HG03097 (cell line): Measurements from ENCODE around the gene BET1.
A peak's percentile ranks its signal among the peaks of the same experiment; 100 is the strongest.
"Not testable (repeated sequence)": the region's sequence is repeated elsewhere in the genome, so short reads cannot be mapped to it uniquely, and the experiment has no call there.

Source experiments
- ATAC-seq: cut with Tn5 transposase; IDR thresholded peaks from one replicate; pipeline ENCODE4 v1.9.1; 2021; ENCODE audit not compliant: unreplicated experiment, low FRiP score

The BET1 gene

GRCh38 chr7:94004024-94004951, at the start of gene BET1:
TSS of gene BET1 (minus strand) at chr7:94004355. CDS start at chr7:94004216, 139 bp downstream.
- ATAC-seq, result peak; percentile 97

GRCh38 chr7:94053532-94053931, 49.4 kb upstream of the BET1 start:
- ATAC-seq, result no peak

GRCh38 chr7:94052398-94053180, 48.4 kb upstream of the BET1 start:
- no peak for ATAC-seq

DNA sequence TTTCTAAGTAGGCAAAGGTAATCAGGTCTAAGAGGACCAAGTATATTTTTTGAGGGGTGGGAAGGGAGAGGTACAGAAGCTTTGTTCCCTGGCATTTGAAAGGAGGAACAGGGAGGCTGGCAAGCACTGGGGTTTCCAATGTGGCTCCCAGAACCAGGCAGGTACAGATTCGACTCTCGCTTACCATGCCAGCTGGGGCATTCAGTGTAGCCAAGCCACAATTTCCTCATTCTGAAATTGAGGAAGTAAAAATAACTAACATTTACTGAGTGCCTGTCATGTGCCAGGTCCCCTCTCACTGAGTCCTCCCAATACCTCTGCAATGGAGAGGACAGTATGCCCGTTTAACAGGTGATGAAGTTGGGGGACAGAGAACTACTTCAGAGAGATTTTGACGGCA, 45.9 kb upstream of the BET1 start:
- ATAC-seq, result peak; percentile 87

- ATAC-seq, result peak; percentile 18
Observed at GRCh38 chr7:94049615-94050014, 45.5 kb upstream of the BET1 start.

DNA sequence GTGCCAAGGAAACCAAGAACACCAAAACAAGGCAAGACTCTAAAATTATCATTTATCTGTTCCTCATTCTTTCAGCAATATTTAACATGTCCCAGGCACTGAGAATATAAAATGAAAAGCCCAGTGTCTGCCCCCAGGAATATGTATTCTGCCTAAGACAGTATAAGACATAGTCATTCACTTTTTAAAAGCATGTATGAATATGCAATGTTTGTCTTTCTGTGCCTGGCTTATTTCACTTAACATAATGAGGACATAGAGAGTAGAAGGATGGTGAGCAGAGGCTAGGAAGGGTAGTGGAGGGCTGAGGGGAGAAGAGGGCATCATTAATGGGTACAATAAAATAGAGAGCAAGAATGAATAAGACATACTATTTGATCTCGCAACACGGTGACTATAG, 44.6 kb upstream of the BET1 start:
- no peak for ATAC-seq

- ATAC-seq, result no peak
Observed at GRCh38 chr7:94047956-94048355, 43.8 kb upstream of the BET1 start.

DNA sequence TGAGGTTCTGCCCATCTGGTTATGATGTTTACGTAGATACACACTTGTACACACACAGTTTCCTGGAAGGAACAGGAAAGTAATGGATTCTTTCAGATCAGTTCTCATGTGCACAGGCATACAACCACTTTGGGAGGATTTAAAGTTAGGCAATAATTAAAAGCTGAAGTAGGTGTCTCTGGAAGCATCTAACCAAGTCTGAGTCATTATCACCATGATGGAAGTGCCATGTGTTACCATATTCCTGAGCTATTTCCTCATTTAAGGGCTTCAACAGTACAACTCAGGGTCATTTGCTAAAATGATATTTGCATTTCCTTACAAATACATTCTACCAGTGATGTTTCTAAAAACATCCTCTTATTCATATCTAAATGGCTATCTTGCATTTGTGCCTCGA, 41.4 kb upstream of the BET1 start:
- no peak for ATAC-seq

- ATAC-seq, result no peak
Observed at GRCh38 chr7:94044806-94045205, 40.7 kb upstream of the BET1 start.

- ATAC-seq, result no peak
Observed at GRCh38 chr7:94043299-94043698, 39.1 kb upstream of the BET1 start.

DNA sequence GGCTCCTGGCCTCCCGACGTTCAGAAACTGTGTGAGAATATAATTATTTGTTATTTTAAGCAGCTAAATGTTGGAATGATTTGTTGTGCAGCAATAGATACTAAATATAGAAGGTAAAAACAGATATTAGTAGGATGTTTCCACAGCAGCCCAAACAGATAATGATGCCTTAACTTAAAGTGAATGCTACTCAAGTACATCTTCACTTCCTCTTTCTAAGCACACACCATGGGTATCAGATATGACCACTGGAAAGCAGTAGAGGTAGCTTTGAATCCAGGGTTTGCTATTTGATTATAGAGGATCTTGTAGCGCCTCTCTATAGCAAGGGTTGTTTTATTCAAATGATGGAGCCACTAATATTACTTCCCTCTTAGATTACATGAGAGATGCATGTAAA, 38.2 kb upstream of the BET1 start:
- ATAC-seq, result peak; percentile 72

GRCh38 chr7:94041529-94041928, 37.4 kb upstream of the BET1 start:
- no peak for ATAC-seq

DNA sequence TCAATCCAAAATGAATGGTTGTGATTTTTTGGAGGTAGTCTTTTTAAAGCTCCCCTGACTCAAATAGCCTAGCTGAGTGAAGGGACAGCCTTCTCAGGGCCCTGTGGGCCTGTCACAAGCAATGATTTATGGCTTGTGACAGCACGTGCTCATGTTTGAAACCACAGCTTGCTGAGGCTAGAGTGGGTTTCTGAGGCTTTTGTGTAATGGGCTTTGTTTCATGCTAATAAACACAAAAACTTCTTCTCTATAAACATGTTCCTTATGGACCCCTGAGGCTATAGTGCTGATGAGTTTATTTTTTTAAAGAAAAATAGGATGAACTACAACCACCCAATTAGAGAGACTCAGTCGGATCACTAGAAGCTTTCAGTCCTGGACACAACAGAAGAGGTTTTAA, 36.1 kb upstream of the BET1 start:
- ATAC-seq, result no peak

DNA sequence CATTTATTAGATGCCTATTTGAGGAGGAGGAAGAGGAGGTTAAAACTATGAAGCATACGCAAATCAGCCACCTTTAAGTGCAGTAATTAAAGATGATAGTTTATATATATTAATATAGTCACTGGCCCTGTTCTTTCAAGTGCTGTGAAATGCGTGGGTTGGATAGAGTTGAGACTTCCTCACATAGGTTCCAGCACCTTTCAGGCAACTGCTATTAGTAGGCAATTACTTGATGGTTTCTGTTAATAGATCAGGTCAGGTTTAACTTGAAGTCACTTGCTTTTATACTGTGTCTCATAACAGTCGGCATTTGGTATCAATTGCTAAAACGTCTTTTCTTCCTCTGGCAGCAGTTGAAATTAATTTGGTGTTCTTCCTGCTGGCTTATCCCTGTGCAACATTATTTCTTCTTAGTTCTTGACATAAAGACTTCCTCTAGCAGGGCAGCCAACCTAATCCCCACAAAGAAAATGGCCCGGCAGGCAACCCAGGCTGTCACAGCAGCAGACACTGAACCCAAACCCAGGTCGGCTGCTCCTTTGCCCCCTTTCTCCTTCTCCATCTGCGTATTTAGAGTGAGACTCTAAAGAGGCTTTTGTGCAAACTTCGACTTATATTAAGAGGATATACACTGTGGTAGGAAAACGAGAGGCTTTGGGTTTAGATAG, 35.3 kb upstream of the BET1 start:
- ATAC-seq, result no peak

DNA sequence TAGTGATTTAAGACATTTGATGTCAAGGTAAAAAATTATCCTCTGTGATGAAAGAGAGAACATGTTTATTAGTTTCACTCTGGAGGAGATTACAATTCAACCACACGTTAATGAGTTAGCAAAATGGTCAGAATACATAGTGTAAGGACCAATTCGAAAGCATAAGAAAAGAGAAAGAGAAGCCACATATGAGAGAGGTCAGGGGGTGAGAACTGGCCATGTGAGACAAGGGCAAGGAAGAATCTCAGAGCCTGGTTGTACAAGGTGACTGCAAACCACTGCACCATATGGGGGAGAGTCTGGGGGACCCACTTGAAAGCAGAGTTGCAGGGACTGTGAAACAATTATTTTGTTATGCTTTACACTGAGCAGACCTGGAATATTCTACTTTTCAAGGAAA, 27.7 kb upstream of the BET1 start:
- ATAC-seq, result no peak

- ATAC-seq, result no peak
Observed at GRCh38 chr7:94030634-94031033, 26.5 kb upstream of the BET1 start.

GRCh38 chr7:94029976-94030375, 25.8 kb upstream of the BET1 start:
- ATAC-seq, result no peak

GRCh38 chr7:94028768-94029167, 24.6 kb upstream of the BET1 start:
- no peak for ATAC-seq

DNA sequence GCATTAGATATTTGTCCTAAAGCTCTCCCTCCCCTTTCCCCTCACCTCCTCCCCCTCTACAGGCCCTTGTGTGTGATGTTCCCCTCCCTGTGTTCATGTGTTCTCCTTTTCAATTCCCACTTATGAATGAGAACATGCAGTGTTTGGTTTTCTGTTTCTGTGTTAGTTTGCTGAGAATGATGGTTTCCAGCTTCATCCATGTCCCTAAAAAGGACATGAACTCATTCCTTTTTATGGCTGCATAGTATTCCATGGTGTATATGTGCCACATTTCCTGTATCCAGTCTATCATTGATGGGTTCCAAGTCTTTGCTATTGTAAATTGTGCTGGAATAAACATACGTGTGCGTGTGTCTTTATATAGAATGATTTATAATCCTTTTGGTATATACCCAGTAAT, 22.5 kb upstream of the BET1 start:
- not testable (repeated sequence) for ATAC-seq

- no peak for ATAC-seq
Observed at GRCh38 chr7:94022550-94022949, 18.4 kb upstream of the BET1 start.

GRCh38 chr7:94016786-94017185, 12.6 kb upstream of the BET1 start:
- no peak for ATAC-seq
